Panc1 (cell line): ENCODE results near the gene UBR3. TPM values are rescaled to one million over a fixed set of nuclear protein-coding genes. Genes with fewer than 3 reads are reported as not detected.

ENCODE experiments used
- ATAC-seq: fragments of 200-7000 bp; cut with Tn5 transposase; 2 replicates; pipeline ENCODE4 v1.9.1; 2020; ENCODE audit warnings: mild to moderate bottlenecking, moderate library complexity
- BruUV-seq: library from RNA; stranded (reverse); fragments of 400-500 nt; replicated peaks from 2 replicates; lab custom pipeline; 2021; lab: Mats Ljungman, UMichigan
- CTCF ChIA-PET: fragments of 300-600 bp; sonication (Branson Sonifier 250); formaldehyde crosslinking; loops from one replicate; lab custom pipeline; 2022; ENCODE audit warnings: antibody characterized with exemption; lab: Charles Lee
- POLR2A ChIA-PET: fragments of 300-600 bp; sonication (Branson Sonifier 250); formaldehyde crosslinking; loops from one replicate; lab custom pipeline; 2022; ENCODE audit warnings: antibody characterized with exemption; lab: Charles Lee
- DNase-seq: peaks from one replicate; pipeline ENCODE4 v3.0.0-alpha.2; 2010; ENCODE audit warnings: low read depth, low spot score
- H3K27ac ChIP-seq: 2 replicates; pipeline ENCODE4 v1.5.1; 2011; ENCODE audit warnings: mild to moderate bottlenecking, low read length, inconsistent platforms
- H3K27me3 ChIP-seq: fragments of 200-500 bp; sonication (Bioruptor generic); 2 replicates; pipeline ENCODE4 v1.6.0; 2014; ENCODE audit warnings: low read length, inconsistent platforms; ENCODE audit not compliant: control insufficient read depth, insufficient read depth
- H3K36me3 ChIP-seq: fragments of 200-500 bp; sonication (Bioruptor generic); 2 replicates; pipeline ENCODE4 v1.5.1; 2014; ENCODE audit warnings: inconsistent platforms, mild to moderate bottlenecking, low read length, moderate library complexity; ENCODE audit not compliant: control insufficient read depth, insufficient read depth
- H3K4me1 ChIP-seq: 2 replicates; pipeline ENCODE4 v1.5.1; 2011; ENCODE audit warnings: inconsistent platforms, mild to moderate bottlenecking, low read length, moderate library complexity; ENCODE audit not compliant: control insufficient read depth, insufficient read depth
- H3K4me3 ChIP-seq, 2 experiments: 2 replicates each; pipeline ENCODE4 v1.5.1; 2011 to 2012; ENCODE audit warnings: low read depth in 2 of 2, low read length in 2 of 2, mild to moderate bottlenecking in 2 of 2, inconsistent platforms in 1 of 2, moderate library complexity in 1 of 2
- H3K9me3 ChIP-seq: fragments of 200-500 bp; sonication (Bioruptor generic); 2 replicates; pipeline ENCODE4 v1.5.1; 2014; ENCODE audit warnings: low read depth, mild to moderate bottlenecking, inconsistent platforms, low read length, moderate library complexity; ENCODE audit not compliant: control insufficient read depth, insufficient read depth
- POLR2AphosphoS5 ChIP-seq: IDR thresholded peaks from 2 replicates; pipeline ENCODE4 v1.6.1; 2012; ENCODE audit warnings: mild to moderate bottlenecking, low read depth, low read length, moderate library complexity
- REST ChIP-seq, 2 experiments: IDR thresholded peaks; 2 replicates each; pipeline ENCODE4 v1.6.1; 2011 to 2012; ENCODE audit warnings: low read depth in 2 of 2, control low read depth in 1 of 2, low read length in 1 of 2, mild to moderate bottlenecking in 1 of 2, moderate library complexity in 1 of 2; ENCODE audit not compliant: insufficient read depth in 1 of 2
- SIN3A ChIP-seq: IDR thresholded peaks from 2 replicates; pipeline ENCODE4 v1.6.1; 2012; ENCODE audit warnings: low read depth, mild to moderate bottlenecking, low read length, moderate library complexity, borderline replicate concordance; ENCODE audit not compliant: insufficient read depth
- TCF7L2 ChIP-seq: IDR thresholded peaks from 2 replicates; pipeline ENCODE4 v1.6.1; 2011; ENCODE audit warnings: mild to moderate bottlenecking, low read depth, low read length, inconsistent platforms
- in situ Hi-C: cut with HindIII; loops from 2 replicates; pipeline ENCODE4 v1.10.0; 2016; ENCODE audit warnings: low sequenced_read_pairs, low pct_unique_long_range_greater_than_20kb
- intact Hi-C: fragments of 100-400 bp; cut with micrococcal nuclease; formaldehyde crosslinking; loops from one replicate; pipeline ENCODE4 v1.10.0; 2022; ENCODE audit not compliant: unreplicated experiment
- total RNA-seq: library from RNA; stranded (reverse); gene quantifications from one replicate; pipeline ENCODE4 v1.2.1, GENCODE V29; 2021; ENCODE audit not compliant: unreplicated experiment
- TF ChIP-seq, protein P1 (sequence below): fragments of 450-650 bp; IDR thresholded peaks from 2 replicates; pipeline ENCODE4 v1.5.1; 2017; ENCODE audit warnings: mild to moderate bottlenecking

Gene UBR3
- total RNA-seq, 1 experiment from 2014 or later = 27.9 TPM

GRCh38 chr2:170073288-170073687 is 246.0 kb downstream of the UBR3 start:
- BruUV-seq = no TSS peak
- DNase-seq = no peak
- POLR2A ChIA-PET = no interaction called here
- intact Hi-C loops (no loop called here), in situ Hi-C loops (no loop called here)
- Histone ChIP-seq H3K27ac (no peak overlapping the region), H3K9me3 (no peaks in the 10 kb centered on the region), H3K4me3 (no peak overlapping the region), H3K36me3 (no peaks in the 10 kb centered on the region), H3K27me3 (no peaks in the 10 kb centered on the region), H3K4me1 (no peaks in the 10 kb centered on the region)
- TF ChIP-seq SIN3A (no peak), REST (IDR thresholded peaks at IDR 0.05; ENCODE audit: insufficient read depth in 1 of 2, low read depth in 2 of 2, low read length in 1 of 2) (no peak), POLR2AphosphoS5 (no peak), TCF7L2 (no peak)
- TF ChIP-seq, protein P1, sequence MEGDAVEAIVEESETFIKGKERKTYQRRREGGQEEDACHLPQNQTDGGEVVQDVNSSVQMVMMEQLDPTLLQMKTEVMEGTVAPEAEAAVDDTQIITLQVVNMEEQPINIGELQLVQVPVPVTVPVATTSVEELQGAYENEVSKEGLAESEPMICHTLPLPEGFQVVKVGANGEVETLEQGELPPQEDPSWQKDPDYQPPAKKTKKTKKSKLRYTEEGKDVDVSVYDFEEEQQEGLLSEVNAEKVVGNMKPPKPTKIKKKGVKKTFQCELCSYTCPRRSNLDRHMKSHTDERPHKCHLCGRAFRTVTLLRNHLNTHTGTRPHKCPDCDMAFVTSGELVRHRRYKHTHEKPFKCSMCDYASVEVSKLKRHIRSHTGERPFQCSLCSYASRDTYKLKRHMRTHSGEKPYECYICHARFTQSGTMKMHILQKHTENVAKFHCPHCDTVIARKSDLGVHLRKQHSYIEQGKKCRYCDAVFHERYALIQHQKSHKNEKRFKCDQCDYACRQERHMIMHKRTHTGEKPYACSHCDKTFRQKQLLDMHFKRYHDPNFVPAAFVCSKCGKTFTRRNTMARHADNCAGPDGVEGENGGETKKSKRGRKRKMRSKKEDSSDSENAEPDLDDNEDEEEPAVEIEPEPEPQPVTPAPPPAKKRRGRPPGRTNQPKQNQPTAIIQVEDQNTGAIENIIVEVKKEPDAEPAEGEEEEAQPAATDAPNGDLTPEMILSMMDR = no peak
- ATAC-seq = no peak
- CTCF ChIA-PET = no interaction called here

DNA sequence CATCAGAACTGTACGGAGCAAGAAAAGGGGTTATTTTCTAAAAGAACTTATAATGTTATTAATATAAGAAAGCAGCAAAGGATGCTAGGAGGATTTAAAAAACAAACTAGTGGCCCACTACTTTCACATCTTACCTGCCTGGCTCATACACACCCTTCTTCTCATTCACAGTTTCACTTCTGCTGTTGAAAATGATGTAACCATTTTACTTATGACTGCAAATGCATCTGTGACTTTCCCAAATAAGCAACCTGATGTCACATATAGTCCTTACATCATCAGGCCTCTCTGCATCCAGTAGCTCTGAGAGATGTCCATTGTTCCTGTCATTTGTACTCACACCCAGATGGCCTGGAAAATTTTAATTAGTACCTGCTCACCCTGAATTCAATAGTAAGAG is 248.9 kb downstream of the UBR3 start:
- peaks cover 3% of the 10 kb centered on the region; the same call in 1 of the 2 replicates for H3K36me3 ChIP-seq
- intact Hi-C loops (no loop called here), in situ Hi-C loops (no loop called here)
- no peaks in the 10 kb centered on the region for H3K4me1 ChIP-seq
- ChIA-PET POLR2A (no interaction called here), CTCF (no interaction called here)
- H3K27ac ChIP-seq = no peak overlapping the region
- no peak overlapping the region for H3K4me3 ChIP-seq
- TF ChIP-seq, protein P1 = no peak
- no peak for TF ChIP-seq SIN3A
- no peak for TF ChIP-seq POLR2AphosphoS5
- no peak for TF ChIP-seq TCF7L2
- TF ChIP-seq REST (IDR thresholded peaks at IDR 0.05; ENCODE audit: insufficient read depth in 1 of 2, low read depth in 2 of 2, low read length in 1 of 2) = no peak
- ATAC-seq (no peak), DNase-seq (no peak)
- BruUV-seq = no TSS peak
- no peaks in the 10 kb centered on the region for H3K27me3 ChIP-seq
- H3K9me3 ChIP-seq = no peaks in the 10 kb centered on the region
